Inflammatory macrophage (primary cell): ENCODE results near the gene MEIKIN.
"Not testable (repeated sequence)": the region's sequence is repeated elsewhere in the genome, so short reads cannot be mapped to it uniquely, and the experiment has no call there.

Source experiments
- DNase-seq, 2 donors: peaks; one replicate each; pipeline ENCODE4 v3.0.0-alpha.2; 2020 to 2022

Gene MEIKIN

GRCh38 chr5:131902266-131902665 lies 43.2 kb downstream of the MEIKIN start:
- DNase-seq = not testable (repeated sequence)

DNA sequence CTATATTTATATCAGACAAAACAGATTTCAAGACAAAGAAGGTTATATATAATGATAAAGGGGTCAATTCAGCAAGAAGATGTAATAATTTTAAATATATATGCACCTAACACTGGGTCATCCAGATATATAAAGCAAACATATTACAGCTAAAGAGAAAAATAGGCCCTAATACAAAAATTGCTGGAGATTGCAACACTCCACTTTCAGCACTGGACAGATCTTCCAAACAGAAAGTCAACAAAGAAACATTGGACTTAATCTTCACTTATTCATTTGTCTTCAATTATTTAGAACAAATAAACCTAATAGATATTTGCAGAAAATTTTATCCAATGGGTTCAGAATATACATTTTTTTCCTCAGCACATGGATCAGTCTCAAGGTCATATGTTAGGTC lies 45.8 kb downstream of the MEIKIN start:
- no peak for DNase-seq

DNA sequence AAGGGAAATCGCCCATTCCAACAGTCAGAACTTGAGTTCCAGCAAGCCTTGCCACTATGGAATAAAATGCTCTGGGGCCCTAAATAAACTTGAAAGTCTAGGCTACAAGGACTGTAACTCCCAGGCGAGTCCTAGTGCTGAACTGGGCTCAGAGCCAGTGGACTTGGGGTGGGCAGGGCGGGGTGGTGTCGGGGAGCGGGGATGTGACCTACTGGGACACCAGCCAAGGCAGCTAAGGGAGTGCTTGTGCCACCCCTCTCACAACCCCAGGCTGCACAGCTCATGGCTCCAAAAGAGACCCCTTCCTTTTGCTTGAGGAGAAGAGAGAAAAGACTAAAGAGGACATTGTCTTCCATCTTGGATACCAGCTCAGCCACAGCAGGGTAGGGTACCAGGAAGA lies 61.5 kb downstream of the MEIKIN start:
- no peak for DNase-seq

GRCh38 chr5:131879705-131880104 lies 65.8 kb downstream of the MEIKIN start:
- no peak for DNase-seq

- no peak for DNase-seq
Measured at GRCh38 chr5:131877873-131878272, 67.6 kb downstream of the MEIKIN start.

DNA sequence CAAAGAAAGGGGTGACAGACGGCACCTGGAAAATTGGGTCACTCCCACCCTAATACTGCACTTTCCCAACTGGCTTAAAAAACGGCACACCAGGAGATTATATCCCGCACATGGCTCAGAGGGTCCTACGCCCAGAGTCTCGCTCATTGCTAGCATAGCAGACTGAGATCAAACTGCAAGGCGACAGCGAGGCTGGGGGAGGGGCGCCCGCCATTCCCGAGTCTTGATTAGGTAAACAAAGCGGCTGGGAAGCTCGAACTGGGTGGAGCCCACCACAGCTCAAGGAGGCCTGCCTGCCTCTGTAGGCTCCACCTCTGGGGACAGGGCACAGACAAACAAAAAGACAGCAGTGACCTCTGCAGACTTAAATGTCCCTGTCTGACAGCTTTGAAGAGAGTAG lies 74.2 kb downstream of the MEIKIN start:
- DNase-seq = not testable (repeated sequence)

DNA sequence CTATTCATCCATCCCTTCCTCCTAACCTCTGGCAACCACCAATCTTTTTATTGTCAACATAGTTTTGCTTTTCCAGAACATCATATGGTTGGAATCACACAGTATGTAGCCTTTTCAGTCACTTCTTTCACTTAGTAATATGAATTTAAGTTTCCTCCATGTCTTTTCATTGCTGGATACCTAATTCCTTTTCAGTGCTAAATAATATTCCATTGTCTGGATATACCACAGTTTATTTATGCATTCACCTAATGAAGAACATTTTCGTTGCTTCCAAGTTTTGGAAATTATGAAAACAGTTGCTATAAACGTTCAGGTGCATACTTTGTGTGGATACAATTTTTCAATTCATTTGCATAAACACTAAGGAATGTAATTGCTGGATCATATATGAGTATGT lies 77.9 kb downstream of the MEIKIN start:
- DNase-seq = no peak

GRCh38 chr5:131863700-131864099 lies 81.8 kb downstream of the MEIKIN start:
- DNase-seq = no peak

GRCh38 chr5:131857388-131857787 lies 88.1 kb downstream of the MEIKIN start:
- no peak for DNase-seq

DNA sequence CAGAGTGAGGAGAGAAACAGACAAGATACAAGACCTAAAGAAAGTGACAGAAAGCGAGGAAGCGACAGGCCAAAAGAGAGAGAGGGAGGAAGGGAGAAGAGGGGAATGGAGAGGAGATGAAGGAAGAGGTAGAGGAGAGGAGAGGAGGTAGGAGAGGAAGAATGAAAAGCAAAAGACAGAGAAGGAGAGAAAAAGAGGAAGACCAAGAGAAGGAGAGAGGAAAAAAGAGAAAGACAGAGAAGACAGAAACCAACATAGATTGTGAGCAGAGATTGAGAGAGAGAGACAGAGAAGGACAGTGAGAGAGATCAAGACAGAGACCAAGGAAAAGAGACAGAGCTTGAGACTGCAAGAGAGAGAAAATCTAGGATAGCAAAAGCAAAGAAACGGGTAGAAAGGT lies 90.0 kb downstream of the MEIKIN start:
- no peak for DNase-seq

GRCh38 chr5:131854134-131854533 lies 91.3 kb downstream of the MEIKIN start:
- DNase-seq = peak in 1 of 2 donors; percentile 9

GRCh38 chr5:131848662-131849061 lies 96.8 kb downstream of the MEIKIN start:
- no peak for DNase-seq

- DNase-seq = peak in 1 of 2 donors; percentile 46
Measured at GRCh38 chr5:131846536-131846935, 98.9 kb downstream of the MEIKIN start.

DNA sequence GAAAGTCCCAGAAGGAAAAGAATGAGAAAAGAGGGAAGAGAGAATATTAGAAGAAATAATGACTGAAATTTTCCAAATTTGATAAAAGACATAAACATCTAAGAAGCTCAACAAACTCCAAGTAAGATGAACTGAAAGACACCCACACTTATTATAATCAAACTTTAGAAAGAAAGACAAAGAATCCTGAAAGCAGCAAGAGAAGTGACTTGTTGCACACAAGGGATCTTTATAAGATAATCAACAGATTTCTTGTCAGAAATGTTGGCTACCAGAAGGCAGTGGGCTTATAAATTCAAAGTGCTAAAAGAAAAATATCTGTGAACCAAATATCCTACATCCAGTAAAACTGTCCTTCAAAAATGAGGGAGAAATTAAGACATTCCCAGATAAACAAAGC lies 99.6 kb downstream of the MEIKIN start:
- DNase-seq = no peak

DNA sequence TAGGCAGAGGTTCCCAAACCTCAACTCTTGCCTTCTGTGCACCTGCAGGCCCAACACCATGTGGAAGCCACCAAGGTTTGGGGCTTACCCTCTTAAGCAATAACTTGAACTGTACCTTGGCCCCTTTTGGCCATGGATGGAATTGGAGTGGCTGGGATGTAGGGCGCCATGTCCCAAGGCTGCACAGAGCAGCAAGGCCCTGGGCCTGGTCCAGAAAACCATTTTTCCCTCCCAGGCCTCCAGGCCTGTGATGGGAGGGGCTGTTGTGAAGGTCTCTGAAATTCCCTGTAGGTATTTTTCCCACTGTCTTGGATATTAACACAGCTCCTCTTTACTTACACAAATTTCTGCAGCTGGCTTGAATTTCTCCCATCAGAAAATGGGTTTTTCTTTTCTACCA lies 102.5 kb downstream of the MEIKIN start:
- DNase-seq = not testable (repeated sequence)

GRCh38 chr5:131832702-131833101 lies 112.8 kb downstream of the MEIKIN start:
- not testable (repeated sequence) for DNase-seq

DNA sequence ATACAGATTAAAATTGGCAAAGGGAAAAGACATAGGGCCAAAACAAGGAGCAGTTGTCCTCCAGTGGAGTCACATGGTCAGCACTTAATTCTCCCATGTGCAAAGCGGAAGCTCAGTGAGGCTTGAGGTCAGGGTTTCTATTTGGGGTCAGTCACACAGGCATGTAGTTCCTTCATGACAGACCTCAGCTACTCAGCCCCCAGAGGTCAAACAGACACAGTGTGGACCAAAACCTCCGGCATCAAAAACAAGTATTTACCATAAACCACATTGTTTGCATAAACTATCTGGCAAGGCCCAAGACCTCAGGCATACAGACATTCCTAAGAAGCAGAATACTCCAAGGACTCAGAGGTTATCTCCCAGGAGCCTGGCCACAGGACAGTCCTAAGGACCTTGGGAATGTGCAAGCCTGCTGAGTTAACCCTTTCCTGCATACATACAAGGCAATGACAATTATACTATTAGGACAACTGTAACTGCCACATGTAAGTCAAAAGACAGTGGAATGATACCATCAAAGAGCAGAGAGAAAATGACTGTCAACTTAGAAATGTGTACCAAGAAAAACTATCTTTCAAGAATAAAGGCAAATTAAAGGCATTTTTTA lies 120.0 kb downstream of the MEIKIN start:
- no peak for DNase-seq

DNA sequence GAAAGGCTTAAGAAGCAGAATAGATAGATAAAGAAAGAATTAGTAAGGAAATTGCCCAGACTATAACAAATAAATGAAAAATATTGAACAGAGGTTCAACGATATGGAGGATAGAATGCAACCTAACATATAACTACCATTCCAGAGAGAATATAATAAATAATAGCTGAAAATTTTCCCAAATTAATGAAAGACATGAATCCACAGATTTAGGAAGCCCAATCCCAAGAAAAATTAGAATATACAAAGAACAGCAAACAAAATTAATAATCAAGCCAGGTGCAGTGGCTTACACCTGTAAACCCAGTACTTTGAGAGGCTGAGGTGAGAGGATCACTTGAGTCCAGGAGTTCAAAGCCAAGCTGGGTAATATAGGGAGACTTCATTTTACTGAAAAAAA lies 120.8 kb downstream of the MEIKIN start:
- DNase-seq = no peak

GRCh38 chr5:131821221-131821620 lies 124.2 kb downstream of the MEIKIN start:
- DNase-seq = no peak

DNA sequence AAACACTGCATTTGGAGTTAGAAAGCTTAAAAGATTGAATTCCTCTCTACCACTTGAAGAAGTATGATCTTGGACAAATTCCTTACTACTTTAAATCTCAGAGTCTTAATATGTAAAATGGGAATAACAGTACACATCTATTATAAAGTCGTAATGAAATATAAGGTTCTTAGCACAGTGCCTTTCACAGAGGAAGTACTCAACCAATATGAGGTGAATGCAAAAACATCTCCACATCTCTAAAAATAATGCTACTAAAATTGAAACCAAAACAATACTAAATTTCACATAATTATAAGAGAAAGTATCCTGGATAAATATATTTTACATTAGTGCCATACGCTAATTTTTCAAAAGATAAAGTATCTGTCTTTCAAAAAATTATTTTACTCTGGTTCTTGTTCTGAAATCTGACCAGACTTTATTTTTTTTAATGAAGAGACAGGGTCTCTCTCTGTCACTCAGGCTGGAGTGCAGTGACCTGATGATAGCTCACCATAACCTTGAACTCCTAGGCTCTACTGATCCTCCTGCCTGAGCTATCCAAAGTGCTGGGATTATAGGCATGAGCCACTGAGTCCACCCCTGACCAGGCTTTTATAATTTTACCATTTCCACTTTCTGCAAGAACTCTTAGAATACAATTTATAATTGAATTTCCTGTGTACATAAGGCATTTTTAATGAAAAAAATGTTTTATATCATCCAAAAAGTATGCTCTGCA lies 127.3 kb downstream of the MEIKIN start:
- no peak for DNase-seq

DNA sequence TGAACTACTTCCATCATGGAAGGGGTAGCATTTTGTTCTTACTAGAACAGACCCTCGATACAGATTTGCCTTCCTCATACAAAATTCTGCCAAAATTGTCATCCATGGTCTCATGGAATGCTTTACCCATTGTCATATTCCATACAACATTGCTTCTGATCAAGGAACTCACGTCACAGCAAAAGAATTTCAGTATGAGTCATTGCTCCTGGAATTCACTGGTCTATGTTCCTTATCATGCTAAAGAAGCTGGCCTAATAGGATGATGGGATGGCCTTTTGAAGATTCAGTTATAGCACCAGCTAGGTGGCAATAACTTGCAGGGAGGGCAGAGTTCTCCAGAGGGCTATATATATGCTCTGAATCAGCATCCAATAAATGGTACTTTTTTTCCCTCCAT lies 130.5 kb downstream of the MEIKIN start:
- no peak for DNase-seq

- DNase-seq = no peak
Measured at GRCh38 chr5:131812371-131813160, 132.9 kb downstream of the MEIKIN start.

GRCh38 chr5:131810510-131811249 lies 134.8 kb downstream of the MEIKIN start:
- no peak for DNase-seq
